Stimulated activated CD8-positive, alpha-beta memory T cell treated with anti-CD3 and anti-CD28 coated beads, Interleukin-4, amount 100 ng/mL, for 24 hours (primary cell): ENCODE results near the gene COL5A1.
A peak's percentile ranks its signal among the peaks of the same experiment; 100 is the strongest.

ENCODE experiments used
- DNase-seq: peaks from one replicate; pipeline ENCODE4 v3.0.0-alpha.2; 2020; ENCODE audit warnings: low read depth

COL5A1 gene

DNA sequence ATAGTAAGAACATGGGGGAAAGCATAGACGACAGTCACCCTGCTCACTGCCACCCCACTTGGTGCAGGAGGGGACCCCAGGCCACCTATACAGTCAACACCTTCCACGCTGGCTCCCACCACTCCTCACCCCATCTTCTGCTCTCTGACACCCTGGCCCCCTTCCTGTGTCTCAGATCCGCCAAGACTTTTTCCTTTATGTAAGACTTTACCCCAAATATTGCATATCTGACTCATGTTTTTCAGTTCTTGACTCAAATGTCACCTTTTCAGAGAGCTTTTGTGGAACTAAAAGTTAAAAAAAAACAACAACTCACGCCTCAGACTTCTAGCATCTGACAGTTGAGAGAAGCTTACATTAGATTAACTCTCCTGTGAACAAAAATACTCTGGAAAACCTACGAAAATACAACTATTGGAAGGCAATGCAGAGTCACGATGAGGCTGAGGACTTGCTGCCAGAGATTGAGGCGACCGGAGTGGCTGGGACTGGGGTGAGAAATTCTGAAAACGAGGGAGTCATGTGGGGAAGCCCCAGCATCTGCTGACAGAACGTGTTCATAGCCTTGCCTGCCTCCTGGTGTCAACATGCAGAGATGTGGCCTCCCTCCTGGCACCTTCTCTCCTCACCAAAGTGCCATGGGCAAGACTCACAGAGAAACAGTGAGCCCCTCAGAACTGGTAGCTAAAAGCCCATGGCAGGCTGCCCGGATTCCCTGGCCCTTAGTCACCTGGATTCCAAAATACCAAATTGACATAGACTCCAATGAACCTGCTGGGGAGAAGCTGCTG is 216.6 kb downstream of the COL5A1 start:
- DNase-seq = peak; percentile 8

DNA sequence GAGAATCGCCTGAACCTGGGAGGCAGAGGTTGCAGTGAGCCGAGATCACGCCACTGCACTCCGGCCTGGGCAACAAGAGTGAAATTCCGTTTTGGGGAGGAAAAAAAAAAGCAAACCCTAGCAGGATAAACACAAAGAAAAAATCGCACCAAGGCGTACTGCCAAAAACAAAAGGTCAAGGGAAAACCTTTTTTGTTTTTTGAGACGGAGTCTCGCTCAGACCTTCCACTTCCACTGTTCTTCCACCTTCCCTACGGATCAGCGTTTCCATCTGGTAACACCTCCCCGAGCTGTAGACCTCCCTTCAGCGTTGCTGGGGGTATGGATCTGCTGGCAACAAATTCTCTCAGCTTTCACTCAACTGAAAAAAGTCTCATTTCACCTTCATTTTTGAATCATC is 218.9 kb downstream of the COL5A1 start:
- no peak for DNase-seq

- no peak for DNase-seq
These were observed 220.2 kb downstream of the COL5A1 start for GRCh38 chr9:134861595-134862334.

GRCh38 chr9:134863306-134863902 is 221.8 kb downstream of the COL5A1 start:
- DNase-seq = no peak

DNA sequence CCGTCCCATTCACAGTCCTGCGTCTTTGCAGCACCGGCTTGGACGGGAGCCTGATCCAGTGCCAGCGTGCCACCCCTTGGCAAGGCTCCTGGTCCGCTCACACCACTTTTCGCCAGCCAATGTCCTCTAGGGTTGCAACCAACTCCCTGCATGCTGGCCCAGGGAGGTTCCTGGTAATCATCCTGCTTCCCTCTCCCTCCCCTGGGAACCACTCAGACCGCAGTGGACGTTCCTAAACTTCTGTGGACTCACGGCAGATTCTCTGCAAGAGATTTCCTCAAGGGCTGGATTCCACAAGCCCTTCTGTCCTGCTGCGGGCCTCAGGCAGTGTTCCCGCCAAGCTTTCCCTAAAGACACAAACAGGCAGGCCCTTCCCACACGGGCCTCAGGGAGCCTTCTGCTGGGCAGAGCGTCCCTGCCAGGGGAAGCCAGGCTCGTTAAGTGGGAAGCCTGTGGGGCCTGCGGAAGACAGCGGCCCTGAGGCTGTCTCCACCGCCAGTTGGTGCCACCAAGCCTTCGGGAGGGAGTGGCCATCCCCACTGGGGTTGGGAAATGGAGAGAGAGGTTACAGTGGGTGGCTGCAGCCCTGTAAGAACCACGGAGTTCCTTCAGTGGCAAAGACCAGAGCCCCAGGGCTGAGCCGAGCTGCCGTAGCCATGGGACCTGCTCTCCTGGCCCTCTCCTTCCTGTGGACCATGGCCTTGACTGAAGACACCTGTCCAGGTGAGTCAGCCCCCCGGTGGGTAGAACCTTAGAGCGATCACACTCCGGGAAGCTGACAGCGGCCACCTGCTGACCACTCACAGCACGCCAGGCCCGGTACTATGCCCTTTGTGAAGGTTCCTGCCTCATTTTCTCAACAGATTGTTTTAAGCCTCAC is 222.6 kb downstream of the COL5A1 start:
- no peak for DNase-seq

DNA sequence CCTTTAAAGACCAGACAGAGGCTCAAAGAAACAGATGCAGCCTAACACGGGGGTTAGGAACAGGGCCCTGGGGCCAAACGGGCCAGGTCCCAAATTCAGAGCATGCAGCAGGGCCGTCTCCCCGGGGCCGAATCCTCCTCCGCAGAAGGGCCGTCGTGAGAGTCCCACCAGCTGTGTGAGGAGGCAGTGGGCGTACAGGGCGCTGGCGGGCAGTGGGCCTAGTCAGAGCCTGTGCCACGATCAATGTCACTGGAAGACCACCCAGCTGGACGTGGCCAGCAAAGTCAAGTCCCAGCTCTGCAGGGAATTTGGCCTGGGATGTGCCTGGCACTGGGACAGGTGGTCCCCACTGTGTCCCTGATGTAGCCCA is 223.2 kb downstream of the COL5A1 start:
- no peak for DNase-seq

DNA sequence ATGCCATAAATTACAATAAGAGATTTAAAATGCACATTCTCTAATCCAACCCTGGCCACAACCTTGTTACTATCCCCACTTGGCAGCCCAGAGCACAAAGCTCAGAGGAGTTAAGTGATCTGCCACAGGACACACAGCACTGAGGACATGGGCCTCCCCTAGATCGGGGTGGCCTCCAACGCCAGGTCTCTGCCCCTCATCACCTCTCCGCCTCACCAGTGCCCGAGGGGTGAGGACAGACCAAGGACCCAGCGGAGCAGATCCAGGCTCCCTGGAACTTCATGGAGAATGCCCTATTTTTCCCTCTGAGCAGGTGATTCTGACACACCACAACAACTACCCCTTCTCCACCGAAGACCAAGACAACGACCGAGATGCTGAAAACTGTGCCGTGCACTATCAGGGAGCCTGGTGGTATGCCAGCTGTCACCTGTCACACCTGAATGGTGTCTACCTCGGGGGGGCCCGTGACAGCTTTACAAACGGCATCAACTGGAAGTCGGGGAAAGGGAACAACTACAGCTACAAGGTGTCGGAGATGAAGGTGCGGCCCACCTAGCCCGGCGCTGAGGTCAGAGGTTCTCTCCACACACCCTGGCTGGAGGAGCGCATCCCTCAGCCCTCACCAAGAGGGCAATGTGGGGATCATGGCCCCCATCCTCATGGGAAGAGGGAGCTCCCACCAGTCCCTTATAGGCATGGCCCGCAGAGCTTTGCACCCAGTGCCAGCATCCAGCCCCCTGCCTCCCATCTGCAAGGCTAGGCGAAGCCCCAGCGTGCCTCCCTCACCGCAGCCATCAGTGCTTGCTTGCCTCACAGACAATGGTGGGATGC is 226.5 kb downstream of the COL5A1 start:
- no peak for DNase-seq

- no peak for DNase-seq
These were observed 227.3 kb downstream of the COL5A1 start for GRCh38 chr9:134868751-134869553.

DNA sequence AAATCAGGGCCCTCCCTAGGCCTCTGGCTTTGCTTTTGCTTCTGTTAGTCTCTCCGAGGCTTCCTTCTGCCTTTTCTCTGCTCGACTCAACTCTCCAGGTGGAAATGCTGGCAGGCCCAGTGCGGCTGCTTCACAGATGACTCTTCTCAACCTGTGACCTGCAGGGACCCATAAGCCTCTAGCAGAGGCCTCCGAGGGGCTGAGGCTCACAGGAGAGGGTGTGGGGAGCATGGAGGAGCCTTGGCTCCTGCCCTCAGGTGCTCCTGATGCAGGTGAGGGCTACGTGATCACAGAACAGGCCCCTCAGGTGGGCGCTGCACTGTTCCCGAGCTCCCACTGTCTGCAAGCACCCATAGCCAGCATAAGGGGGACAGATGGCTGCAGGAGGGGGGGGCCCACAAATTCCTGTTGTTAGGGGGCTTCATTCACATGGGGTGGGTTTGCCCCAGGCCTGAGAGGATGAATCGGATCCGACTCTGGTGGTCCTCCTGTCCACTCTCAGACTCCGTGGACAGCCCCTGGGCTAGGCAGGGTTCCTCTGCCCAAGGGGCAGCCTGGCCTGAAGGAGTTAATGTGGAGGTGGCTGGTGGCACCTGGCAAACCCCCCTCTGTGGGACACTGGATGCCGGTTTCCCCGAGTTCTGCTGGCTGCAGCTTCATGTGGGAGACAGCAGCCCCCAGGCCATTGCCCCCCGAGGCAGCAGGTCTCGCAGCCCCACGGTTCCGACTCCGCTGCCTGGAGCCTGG is 228.1 kb downstream of the COL5A1 start:
- DNase-seq = no peak

- DNase-seq = no peak
These were observed 228.7 kb downstream of the COL5A1 start for GRCh38 chr9:134870301-134870694.

- no peak for DNase-seq
These were observed 229.4 kb downstream of the COL5A1 start for GRCh38 chr9:134870746-134871662.

DNA sequence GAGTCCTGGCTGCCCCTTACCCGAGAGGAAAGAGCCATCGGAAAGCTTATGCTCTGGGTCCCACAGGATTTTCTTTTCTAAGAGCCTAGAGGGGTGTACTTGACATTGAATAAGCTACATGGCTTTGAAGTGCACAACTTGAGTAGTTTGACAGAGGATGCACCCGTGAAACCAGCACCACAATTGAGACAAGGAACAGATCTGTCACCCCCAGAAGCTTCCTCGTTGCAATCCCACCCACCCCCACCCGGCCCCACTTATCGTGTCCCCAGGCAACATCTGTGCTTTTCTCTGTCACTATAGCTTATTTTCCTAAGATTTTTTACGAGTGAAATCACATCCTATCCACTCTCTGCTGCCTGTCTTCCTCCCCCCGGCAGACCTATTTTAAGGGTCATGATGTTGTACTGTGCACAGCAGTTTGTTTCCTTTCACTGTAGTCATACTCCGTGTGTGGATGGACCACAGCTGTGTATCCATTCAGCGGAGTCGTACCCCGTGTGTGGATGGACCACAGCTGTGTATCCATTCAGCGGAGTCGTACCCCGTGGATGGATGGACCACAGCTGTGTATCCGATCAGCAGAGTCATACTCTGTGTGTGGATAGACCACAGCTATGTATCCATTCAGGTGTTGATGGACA is 230.2 kb downstream of the COL5A1 start:
- no peak for DNase-seq

DNA sequence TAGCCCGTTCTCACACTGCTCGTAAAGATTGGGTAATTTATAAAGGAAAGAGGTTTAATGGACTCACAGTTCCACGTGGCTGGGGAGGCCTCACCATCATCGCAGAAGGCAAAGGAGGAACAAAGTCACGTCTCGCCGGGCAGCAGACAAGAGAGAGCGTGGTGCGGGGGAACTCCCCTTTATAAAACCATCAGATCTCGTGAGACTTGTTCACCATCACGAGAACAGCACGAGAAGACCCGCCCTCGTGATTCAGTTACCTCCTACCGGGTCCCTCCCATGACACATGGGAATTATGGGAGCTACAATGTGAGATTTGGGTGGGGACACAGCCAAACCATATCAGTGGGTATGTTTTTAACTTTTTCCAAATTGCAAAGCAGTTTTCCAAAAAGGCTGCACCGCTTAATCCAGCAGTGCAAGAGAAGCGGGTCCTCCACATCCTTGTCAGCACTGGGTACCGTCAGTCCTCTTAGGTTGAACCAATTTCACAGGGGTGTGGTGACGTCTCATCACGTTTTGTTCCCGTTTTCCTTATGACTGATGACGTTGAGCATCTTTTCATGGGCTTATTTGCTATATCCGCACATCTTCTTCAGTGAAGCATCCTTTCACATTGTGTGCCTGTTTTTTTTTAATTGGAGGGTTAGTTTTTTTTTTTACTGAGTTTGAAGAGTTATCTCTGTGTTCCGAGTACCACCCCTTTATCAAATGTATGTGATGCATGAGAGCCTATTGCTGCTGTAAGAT is 231.1 kb downstream of the COL5A1 start:
- DNase-seq = no peak

- no peak for DNase-seq
These were observed 233.8 kb downstream of the COL5A1 start for GRCh38 chr9:134875371-134875770.

DNA sequence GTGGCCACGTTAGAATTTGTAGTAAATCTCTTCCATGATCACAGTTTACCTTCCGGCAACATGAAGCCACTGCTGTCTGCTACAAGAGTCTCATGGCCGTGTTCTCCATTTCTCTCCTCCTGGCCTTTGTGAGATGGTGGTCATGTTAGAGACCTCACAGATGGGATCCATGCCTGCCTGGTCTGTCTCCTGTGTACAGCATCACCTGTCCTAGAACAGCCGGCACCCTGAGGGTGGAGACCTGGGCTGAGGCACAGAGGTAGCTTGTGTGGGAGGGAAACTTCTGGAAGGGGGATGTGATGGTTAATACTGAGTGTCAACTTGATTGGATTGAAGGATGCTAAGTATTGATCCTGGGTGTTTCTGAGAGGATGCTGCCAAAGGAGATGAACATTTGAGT is 235.9 kb downstream of the COL5A1 start:
- no peak for DNase-seq

DNA sequence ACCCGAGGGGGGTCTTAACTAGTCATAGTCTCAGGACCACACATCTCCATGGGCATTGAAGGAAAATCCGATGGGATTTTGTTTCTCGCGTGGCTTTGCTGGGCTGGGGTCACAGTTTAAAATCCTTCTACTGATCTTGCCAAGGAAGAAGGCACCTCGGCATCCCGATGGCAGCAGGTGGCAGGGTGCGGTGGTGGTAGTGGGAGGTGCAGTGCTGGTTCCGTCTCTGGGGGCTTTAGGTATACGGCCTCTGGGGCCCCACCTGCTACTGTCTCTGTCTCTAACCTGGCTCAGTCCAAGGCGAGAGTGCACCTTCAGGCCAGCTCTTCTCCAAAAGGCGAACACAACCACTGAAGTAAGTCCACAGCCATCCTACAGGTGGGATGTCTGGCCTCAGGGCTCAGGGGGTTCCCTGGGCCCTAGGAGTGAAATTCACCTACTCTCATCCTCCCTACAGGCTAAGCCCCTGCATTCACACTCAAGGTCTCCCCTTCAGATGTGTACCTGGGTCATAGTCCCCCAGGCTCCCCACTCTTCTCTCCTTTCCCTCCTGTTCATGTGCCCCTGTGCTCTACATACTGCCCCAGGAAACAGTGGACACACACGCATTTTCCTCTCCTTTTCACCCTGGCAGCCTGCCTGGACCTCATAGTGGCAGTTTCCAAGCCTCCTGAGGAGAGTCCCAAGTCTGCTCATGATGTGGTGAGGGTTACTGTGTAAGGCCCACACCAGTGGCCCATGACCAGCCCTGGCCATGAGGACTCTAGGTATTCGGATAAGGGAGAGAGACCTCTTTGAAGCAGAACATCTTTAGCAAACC is 238.3 kb downstream of the COL5A1 start:
- no peak for DNase-seq
